Measurements from ENCODE around the gene RALGDS. TPM values are rescaled to one million over a fixed set of nuclear protein-coding genes. Genes with fewer than 3 reads are reported as not detected.
A peak's percentile ranks its signal among the peaks of the same experiment; 100 is the strongest.

RALGDS gene
- total and polyA plus RNA-seq, 2 experiments from 2014 or later: 8.6 to 20.3 TPM

DNA sequence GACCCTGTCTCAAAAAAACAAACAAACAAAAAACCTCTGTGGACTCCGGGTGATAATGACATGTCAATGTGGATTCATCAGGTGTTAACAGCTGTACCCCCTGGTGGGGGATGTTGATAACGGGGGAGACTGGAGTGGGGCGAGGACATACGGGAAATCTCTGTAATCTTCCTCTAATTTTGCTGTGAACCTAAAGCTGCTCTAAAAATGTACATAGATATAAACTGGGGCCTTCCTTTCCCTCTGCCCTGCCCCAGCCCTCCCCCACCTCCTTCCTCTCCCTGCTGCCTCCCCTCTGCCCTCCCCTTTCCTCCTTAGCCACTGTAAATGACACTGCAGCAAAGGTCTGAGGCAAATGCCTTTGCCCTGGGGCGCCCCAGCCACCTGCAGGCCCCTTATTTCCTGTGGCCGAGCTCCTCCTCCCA is 60.6 kb downstream of the RALGDS start (continued):
- TF ChIP-seq ZNF114 (CRISPR knock-in tag; IDR thresholded peaks at IDR 0.05): no peak
- TF ChIP-seq, protein P1, sequence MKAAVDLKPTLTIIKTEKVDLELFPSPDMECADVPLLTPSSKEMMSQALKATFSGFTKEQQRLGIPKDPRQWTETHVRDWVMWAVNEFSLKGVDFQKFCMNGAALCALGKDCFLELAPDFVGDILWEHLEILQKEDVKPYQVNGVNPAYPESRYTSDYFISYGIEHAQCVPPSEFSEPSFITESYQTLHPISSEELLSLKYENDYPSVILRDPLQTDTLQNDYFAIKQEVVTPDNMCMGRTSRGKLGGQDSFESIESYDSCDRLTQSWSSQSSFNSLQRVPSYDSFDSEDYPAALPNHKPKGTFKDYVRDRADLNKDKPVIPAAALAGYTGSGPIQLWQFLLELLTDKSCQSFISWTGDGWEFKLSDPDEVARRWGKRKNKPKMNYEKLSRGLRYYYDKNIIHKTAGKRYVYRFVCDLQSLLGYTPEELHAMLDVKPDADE (IDR thresholded peaks at IDR 0.05): no peak
- no peak for TF ChIP-seq CREB1 (CRISPR knock-in tag; IDR thresholded peaks at IDR 0.05; ENCODE audit: low read depth)
- TF ChIP-seq, protein P2, sequence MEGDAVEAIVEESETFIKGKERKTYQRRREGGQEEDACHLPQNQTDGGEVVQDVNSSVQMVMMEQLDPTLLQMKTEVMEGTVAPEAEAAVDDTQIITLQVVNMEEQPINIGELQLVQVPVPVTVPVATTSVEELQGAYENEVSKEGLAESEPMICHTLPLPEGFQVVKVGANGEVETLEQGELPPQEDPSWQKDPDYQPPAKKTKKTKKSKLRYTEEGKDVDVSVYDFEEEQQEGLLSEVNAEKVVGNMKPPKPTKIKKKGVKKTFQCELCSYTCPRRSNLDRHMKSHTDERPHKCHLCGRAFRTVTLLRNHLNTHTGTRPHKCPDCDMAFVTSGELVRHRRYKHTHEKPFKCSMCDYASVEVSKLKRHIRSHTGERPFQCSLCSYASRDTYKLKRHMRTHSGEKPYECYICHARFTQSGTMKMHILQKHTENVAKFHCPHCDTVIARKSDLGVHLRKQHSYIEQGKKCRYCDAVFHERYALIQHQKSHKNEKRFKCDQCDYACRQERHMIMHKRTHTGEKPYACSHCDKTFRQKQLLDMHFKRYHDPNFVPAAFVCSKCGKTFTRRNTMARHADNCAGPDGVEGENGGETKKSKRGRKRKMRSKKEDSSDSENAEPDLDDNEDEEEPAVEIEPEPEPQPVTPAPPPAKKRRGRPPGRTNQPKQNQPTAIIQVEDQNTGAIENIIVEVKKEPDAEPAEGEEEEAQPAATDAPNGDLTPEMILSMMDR (conservative IDR thresholded peaks at IDR 0.05; ENCODE audit: low read depth in 2 of 2): no peak
- TF ChIP-seq JUNB (IDR thresholded peaks at IDR 0.05; ENCODE audit: unreplicated experiment): no peak
- no peak for TF ChIP-seq NANOG (IDR thresholded peaks at IDR 0.05; ENCODE audit: borderline replicate concordance)
- TF ChIP-seq POLR2AphosphoS5 (IDR thresholded peaks at IDR 0.05; ENCODE audit: low read depth): no peak
- TF ChIP-seq STAT1 (IDR thresholded peaks at IDR 0.05; ENCODE audit: unreplicated experiment): no peak

DNA sequence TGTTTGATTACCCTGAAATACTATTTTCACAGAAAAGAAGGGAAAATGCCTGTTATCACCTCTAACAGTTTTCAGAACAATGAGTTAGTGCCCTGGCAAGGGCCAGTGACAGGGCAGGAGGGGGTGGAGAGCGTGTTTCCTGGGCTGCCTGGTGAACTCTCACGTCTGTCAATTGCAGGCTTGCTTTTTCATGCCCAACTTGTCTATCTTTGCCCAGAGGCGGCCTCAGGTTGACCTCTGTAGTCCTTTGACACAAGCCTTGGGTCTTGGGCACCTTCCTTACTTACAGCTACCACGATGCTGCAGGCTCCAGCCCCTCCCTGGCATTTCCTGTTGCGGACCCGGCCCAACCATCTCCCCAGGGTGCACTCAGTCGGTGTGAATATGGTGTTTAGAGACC is 61.4 kb downstream of the RALGDS start:
- H3K36me3 Mint-ChIP-seq (ENCODE audit: low read depth): peaks cover 29% of the 10 kb centered on the region
- H3K4me3 ChIP-seq: peak overlapping the region; percentile 29; the same call in 1 of the 2 replicates
- peaks cover 5% of the 10 kb centered on the region for H3K27me3 Mint-ChIP-seq (ENCODE audit: insufficient read depth, low read depth, poor library complexity)
- H3K4me1 ChIP-seq (ENCODE audit: insufficient read depth): peaks cover 16% of the 10 kb centered on the region
- peaks cover 30% of the 10 kb centered on the region for H3K4me1 Mint-ChIP-seq
- H3F3A ChIP-seq (replicated peaks; ENCODE audit: low read depth): 0 out of 2 replicates have a peak, but pooled peaks cover 8% of the 10 kb centered on the region
- H3K4me2 ChIP-seq: peak overlapping the region; percentile 71
- no peaks in the 10 kb centered on the region for H3K27me3 ChIP-seq (ENCODE audit: insufficient read depth)
- H3K4me3 Mint-ChIP-seq: 0 out of 3 replicates have a peak overlapping the region, but pooled peaks have one; percentile 26
- H3K27ac Mint-ChIP-seq: peak overlapping the region; percentile 44; the same call in 1 of the 2 replicates
- no peaks in the 10 kb centered on the region for H3K9me2 ChIP-seq (ENCODE audit: insufficient read depth)
- no peaks in the 10 kb centered on the region for H4K20me1 ChIP-seq (replicated peaks; ENCODE audit: insufficient read depth)
- ATAC-seq (no peak; the same call in 2 of the 3 replicates), DNase-seq (ENCODE audit: low spot score) (no peak)
- H3K36me3 ChIP-seq (ENCODE audit: insufficient read depth): no peaks in the 10 kb centered on the region; the same call in 1 of the 2 replicates
- no peaks in the 10 kb centered on the region for H3K9me3 Mint-ChIP-seq
- H2AFZ ChIP-seq: no peak overlapping the region
- H3K79me2 ChIP-seq (replicated peaks; ENCODE audit: insufficient read depth): no peaks in the 10 kb centered on the region
- H3K27ac ChIP-seq (ENCODE audit: low read depth): peak overlapping the region; percentile 81; the same call in 1 of the 2 replicates
- TF ChIP-seq EZH2 (IDR thresholded peaks at IDR 0.05; ENCODE audit: low read depth, unreplicated experiment) (no peak), ZNF114 (CRISPR knock-in tag; IDR thresholded peaks at IDR 0.05) (no peak), NANOG (IDR thresholded peaks at IDR 0.05; ENCODE audit: borderline replicate concordance) (no peak), ZNF331 (CRISPR knock-in tag; IDR thresholded peaks at IDR 0.05; ENCODE audit: low read depth) (no peak), CREB1 (CRISPR knock-in tag; IDR thresholded peaks at IDR 0.05; ENCODE audit: low read depth) (no peak), JUNB (IDR thresholded peaks at IDR 0.05; ENCODE audit: unreplicated experiment) (no peak), STAT1 (IDR thresholded peaks at IDR 0.05; ENCODE audit: unreplicated experiment) (no peak)
- TF ChIP-seq, protein P2 (conservative IDR thresholded peaks at IDR 0.05; ENCODE audit: low read depth in 2 of 2): no peak
- TF ChIP-seq, protein P3, sequence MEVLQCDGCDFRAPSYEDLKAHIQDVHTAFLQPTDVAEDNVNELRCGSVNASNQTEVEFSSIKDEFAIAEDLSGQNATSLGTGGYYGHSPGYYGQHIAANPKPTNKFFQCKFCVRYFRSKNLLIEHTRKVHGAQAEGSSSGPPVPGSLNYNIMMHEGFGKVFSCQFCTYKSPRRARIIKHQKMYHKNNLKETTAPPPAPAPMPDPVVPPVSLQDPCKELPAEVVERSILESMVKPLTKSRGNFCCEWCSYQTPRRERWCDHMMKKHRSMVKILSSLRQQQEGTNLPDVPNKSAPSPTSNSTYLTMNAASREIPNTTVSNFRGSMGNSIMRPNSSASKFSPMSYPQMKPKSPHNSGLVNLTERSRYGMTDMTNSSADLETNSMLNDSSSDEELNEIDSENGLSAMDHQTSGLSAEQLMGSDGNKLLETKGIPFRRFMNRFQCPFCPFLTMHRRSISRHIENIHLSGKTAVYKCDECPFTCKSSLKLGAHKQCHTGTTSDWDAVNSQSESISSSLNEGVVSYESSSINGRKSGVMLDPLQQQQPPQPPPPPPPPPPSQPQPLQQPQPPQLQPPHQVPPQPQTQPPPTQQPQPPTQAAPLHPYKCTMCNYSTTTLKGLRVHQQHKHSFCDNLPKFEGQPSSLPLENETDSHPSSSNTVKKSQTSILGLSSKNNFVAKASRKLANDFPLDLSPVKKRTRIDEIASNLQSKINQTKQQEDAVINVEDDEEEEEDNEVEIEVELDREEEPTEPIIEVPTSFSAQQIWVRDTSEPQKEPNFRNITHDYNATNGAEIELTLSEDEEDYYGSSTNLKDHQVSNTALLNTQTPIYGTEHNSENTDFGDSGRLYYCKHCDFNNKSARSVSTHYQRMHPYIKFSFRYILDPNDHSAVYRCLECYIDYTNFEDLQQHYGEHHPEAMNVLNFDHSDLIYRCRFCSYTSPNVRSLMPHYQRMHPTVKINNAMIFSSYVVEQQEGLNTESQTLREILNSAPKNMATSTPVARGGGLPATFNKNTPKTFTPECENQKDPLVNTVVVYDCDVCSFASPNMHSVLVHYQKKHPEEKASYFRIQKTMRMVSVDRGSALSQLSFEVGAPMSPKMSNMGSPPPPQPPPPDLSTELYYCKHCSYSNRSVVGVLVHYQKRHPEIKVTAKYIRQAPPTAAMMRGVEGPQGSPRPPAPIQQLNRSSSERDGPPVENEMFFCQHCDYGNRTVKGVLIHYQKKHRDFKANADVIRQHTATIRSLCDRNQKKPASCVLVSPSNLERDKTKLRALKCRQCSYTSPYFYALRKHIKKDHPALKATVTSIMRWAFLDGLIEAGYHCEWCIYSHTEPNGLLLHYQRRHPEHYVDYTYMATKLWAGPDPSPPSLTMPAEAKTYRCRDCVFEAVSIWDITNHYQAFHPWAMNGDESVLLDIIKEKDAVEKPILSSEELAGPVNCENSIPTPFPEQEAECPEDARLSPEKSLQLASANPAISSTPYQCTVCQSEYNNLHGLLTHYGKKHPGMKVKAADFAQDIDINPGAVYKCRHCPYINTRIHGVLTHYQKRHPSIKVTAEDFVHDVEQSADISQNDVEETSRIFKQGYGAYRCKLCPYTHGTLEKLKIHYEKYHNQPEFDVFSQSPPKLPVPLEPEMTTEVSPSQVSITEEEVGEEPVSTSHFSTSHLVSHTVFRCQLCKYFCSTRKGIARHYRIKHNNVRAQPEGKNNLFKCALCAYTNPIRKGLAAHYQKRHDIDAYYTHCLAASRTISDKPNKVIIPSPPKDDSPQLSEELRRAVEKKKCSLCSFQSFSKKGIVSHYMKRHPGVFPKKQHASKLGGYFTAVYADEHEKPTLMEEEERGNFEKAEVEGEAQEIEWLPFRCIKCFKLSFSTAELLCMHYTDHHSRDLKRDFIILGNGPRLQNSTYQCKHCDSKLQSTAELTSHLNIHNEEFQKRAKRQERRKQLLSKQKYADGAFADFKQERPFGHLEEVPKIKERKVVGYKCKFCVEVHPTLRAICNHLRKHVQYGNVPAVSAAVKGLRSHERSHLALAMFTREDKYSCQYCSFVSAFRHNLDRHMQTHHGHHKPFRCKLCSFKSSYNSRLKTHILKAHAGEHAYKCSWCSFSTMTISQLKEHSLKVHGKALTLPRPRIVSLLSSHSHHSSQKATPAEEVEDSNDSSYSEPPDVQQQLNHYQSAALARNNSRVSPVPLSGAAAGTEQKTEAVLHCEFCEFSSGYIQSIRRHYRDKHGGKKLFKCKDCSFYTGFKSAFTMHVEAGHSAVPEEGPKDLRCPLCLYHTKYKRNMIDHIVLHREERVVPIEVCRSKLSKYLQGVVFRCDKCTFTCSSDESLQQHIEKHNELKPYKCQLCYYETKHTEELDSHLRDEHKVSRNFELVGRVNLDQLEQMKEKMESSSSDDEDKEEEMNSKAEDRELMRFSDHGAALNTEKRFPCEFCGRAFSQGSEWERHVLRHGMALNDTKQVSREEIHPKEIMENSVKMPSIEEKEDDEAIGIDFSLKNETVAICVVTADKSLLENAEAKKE (CRISPR knock-in tag; IDR thresholded peaks at IDR 0.05): no peak
- TF ChIP-seq, protein P1 (IDR thresholded peaks at IDR 0.05): no peak
